ENCODE results near the gene C5orf46. TPM values are rescaled to one million over a fixed set of nuclear protein-coding genes. Genes with fewer than 3 reads are reported as not detected.

C5orf46 gene
- total and polyA plus RNA-seq, 2 of the 13 experiments (the other 11 are each of a cell fraction or from before 2014, with no cell fraction given): not detected

GRCh38 chr5:147904110-147904509 lies 2.2 kb downstream of the C5orf46 start:
- Histone ChIP-seq H3K27ac (ENCODE audit: extremely low read length, insufficient read depth, low read length) (no peak overlapping the region), H4K20me1 (ENCODE audit: insufficient read depth, low read length) (no peaks in the 10 kb centered on the region), H2AFZ (ENCODE audit: low read length) (no peak overlapping the region), H3K4me2 (ENCODE audit: low read depth, low read length) (no peak overlapping the region), H3K4me3 (replicated peaks in 1 of 3; ENCODE audit: insufficient read depth in 1 of 3, low read depth in 2 of 3, low read length in 3 of 3) (no peak overlapping the region), H3K36me3 (replicated peaks in 1 of 2; ENCODE audit: control insufficient read depth in 1 of 2, insufficient read depth in 2 of 2, low read length in 2 of 2) (no peaks in the 10 kb centered on the region), H3K9me3 (ENCODE audit: low read length) (no peaks in the 10 kb centered on the region), H3K4me1 (ENCODE audit: insufficient read depth, low read length) (no peaks in the 10 kb centered on the region), H3K9ac (ENCODE audit: insufficient read depth, low read depth, low read length) (no peak overlapping the region), H3K79me2 (ENCODE audit: insufficient read depth, low read length) (no peaks in the 10 kb centered on the region), H3K27me3 (ENCODE audit: control insufficient read depth in 1 of 2, insufficient read depth in 2 of 2, low read length in 2 of 2) (no peaks in the 10 kb centered on the region)
- CTCF ChIA-PET (ENCODE audit: low intra/inter-chr PET ratio, low total read pairs): no interaction called here
- intact Hi-C loops (cut with micrococcal nuclease; ENCODE audit: unreplicated experiment) (no loop called here), in situ Hi-C loops (cut with HindIII; ENCODE audit: extremely low pct_ligation_motif_present, low pct_unique_long_range_greater_than_20kb) (no loop called here)
- POLR2A ChIA-PET: no interaction called here
- ATAC-seq: no peak
- TF ChIP-seq ZBTB34 (CRISPR knock-in tag; IDR thresholded peaks at IDR 0.05) (no peak), DZIP1 (CRISPR knock-in tag; IDR thresholded peaks at IDR 0.05) (no peak), ZNF136 (CRISPR knock-in tag; IDR thresholded peaks at IDR 0.05; ENCODE audit: low read depth) (no peak), ZMYM3 (CRISPR knock-in tag; IDR thresholded peaks at IDR 0.05) (no peak), ZNF570 (CRISPR knock-in tag; IDR thresholded peaks at IDR 0.05; ENCODE audit: borderline replicate concordance) (no peak), ZNF274 (CRISPR knock-in tag; IDR thresholded peaks at IDR 0.05) (no peak), ZFP62 (CRISPR knock-in tag; IDR thresholded peaks at IDR 0.05) (no peak), ZXDC (CRISPR knock-in tag; IDR thresholded peaks at IDR 0.05) (no peak), MTF1 (CRISPR knock-in tag; IDR thresholded peaks at IDR 0.05) (no peak), DMTF1 (CRISPR knock-in tag; IDR thresholded peaks at IDR 0.05) (no peak)
- no TSS peak for BruUV-seq (replicated peaks)
- no peak for FAIRE-seq
- 60% methylated on average over 4 of the region's 4 CpGs for WGBS (ENCODE audit: low lambda C conversion rate)
- no peak for DNase-seq (ENCODE audit: low spot score)

All from HepG2 (cell line).